H1 (cell line): ENCODE measurements around the gene ANKS1A. TPM values are rescaled to one million over a fixed set of nuclear protein-coding genes. Genes with fewer than 3 reads are reported as not detected.

Experiments
- polyA plus RNA-seq, 7 experiments: library from polyadenylated mRNA; depleted of rRNA in 3 of 7; stranded (reverse) in 5 of 7; unstranded in 2 of 7; fragments of >200 nt in 5 of 7; fragments of 200-250 nt in 2 of 7; gene quantifications; 1 replicate in 5 of 7; 2 replicates in 1 of 7; 4 replicates in 1 of 7; pipeline versions ENCODE4 v1.2.1 to v1.2.3, GENCODE V29; 2011 to 2013; ENCODE audit warnings: missing spikeins in 2 of 7, mixed read lengths in 2 of 7
- total RNA-seq: library from RNA; stranded (reverse); fragmentation: NEBNext Ultra II Directional; extraction: Animal tissue kit (Norgen Biotek cat#: 25700); gene quantifications from 2 replicates; pipeline ENCODE4 v1.2.1, GENCODE V29; 2021
- TF ChIP-seq, protein P1 (sequence below): IDR thresholded peaks from 2 replicates; pipeline ENCODE4 v1.6.1; 2012; ENCODE audit warnings: low read length, inconsistent platforms
- TF ChIP-seq, protein P2 (sequence below): fragments of 300-600 bp; sonication (generic); IDR thresholded peaks from 2 replicates; pipeline ENCODE4 v1.7.1; 2012; ENCODE audit warnings: low read length, moderate library complexity, mild to moderate bottlenecking, inconsistent platforms; ENCODE audit not compliant: insufficient replicate concordance
- TF ChIP-seq, protein P3 (sequence below), 3 experiments: IDR thresholded peaks; 1 replicate in 2 of 3; 2 replicates in 1 of 3; pipeline versions ENCODE4 v1.5.1 to v1.6.1; 2011; ENCODE audit warnings: low read length in 3 of 3, mild to moderate bottlenecking in 3 of 3, inconsistent platforms in 2 of 3, low read depth in 1 of 3, moderate library complexity in 1 of 3; ENCODE audit not compliant: insufficient read depth in 1 of 3; ENCODE audit errors: control extremely low read depth in 1 of 3

The ANKS1A gene
- total and polyA plus RNA-seq, 2 of the 8 experiments (the other 6 are each of a cell fraction or from before 2014, with no cell fraction given) = 9.8 to 30.9 TPM

DNA sequence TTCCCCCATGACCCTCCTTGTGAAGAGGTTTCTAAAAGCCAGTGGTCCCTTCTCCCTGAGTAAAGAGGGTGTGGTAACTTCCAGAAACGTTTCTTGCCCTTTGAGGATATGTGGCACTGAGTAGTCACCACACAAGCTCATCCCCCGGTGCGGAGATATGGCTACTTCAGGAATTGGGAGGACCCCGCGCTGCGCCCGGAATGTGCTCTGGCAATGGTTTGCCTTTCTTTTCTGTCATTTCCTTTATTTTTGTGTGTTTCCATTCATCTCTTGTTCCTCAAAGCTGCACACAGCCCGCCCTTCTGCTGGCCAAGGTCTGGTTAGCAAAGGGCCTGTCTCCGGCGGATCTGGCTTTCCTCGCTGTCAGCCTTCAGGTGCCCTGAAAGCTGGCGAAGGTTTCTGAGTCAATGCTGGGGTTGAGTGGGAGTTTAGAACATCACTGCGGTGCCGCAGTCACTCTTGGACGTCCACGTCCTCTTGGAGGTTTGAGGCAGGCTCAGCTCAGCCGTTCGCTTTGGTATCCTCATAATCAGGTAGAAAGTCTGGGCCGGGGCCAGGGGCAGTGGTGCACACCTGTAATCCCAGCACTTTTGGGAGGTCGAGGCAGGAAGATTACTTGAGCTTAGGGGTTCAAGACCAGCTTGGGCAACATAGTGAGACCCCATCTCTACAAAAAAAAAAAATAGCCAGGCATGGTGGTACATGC, 184.9 kb downstream of the ANKS1A start (continued):
- TF ChIP-seq, protein P1, sequence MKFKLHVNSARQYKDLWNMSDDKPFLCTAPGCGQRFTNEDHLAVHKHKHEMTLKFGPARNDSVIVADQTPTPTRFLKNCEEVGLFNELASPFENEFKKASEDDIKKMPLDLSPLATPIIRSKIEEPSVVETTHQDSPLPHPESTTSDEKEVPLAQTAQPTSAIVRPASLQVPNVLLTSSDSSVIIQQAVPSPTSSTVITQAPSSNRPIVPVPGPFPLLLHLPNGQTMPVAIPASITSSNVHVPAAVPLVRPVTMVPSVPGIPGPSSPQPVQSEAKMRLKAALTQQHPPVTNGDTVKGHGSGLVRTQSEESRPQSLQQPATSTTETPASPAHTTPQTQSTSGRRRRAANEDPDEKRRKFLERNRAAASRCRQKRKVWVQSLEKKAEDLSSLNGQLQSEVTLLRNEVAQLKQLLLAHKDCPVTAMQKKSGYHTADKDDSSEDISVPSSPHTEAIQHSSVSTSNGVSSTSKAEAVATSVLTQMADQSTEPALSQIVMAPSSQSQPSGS = no peak
- TF ChIP-seq, protein P2, sequence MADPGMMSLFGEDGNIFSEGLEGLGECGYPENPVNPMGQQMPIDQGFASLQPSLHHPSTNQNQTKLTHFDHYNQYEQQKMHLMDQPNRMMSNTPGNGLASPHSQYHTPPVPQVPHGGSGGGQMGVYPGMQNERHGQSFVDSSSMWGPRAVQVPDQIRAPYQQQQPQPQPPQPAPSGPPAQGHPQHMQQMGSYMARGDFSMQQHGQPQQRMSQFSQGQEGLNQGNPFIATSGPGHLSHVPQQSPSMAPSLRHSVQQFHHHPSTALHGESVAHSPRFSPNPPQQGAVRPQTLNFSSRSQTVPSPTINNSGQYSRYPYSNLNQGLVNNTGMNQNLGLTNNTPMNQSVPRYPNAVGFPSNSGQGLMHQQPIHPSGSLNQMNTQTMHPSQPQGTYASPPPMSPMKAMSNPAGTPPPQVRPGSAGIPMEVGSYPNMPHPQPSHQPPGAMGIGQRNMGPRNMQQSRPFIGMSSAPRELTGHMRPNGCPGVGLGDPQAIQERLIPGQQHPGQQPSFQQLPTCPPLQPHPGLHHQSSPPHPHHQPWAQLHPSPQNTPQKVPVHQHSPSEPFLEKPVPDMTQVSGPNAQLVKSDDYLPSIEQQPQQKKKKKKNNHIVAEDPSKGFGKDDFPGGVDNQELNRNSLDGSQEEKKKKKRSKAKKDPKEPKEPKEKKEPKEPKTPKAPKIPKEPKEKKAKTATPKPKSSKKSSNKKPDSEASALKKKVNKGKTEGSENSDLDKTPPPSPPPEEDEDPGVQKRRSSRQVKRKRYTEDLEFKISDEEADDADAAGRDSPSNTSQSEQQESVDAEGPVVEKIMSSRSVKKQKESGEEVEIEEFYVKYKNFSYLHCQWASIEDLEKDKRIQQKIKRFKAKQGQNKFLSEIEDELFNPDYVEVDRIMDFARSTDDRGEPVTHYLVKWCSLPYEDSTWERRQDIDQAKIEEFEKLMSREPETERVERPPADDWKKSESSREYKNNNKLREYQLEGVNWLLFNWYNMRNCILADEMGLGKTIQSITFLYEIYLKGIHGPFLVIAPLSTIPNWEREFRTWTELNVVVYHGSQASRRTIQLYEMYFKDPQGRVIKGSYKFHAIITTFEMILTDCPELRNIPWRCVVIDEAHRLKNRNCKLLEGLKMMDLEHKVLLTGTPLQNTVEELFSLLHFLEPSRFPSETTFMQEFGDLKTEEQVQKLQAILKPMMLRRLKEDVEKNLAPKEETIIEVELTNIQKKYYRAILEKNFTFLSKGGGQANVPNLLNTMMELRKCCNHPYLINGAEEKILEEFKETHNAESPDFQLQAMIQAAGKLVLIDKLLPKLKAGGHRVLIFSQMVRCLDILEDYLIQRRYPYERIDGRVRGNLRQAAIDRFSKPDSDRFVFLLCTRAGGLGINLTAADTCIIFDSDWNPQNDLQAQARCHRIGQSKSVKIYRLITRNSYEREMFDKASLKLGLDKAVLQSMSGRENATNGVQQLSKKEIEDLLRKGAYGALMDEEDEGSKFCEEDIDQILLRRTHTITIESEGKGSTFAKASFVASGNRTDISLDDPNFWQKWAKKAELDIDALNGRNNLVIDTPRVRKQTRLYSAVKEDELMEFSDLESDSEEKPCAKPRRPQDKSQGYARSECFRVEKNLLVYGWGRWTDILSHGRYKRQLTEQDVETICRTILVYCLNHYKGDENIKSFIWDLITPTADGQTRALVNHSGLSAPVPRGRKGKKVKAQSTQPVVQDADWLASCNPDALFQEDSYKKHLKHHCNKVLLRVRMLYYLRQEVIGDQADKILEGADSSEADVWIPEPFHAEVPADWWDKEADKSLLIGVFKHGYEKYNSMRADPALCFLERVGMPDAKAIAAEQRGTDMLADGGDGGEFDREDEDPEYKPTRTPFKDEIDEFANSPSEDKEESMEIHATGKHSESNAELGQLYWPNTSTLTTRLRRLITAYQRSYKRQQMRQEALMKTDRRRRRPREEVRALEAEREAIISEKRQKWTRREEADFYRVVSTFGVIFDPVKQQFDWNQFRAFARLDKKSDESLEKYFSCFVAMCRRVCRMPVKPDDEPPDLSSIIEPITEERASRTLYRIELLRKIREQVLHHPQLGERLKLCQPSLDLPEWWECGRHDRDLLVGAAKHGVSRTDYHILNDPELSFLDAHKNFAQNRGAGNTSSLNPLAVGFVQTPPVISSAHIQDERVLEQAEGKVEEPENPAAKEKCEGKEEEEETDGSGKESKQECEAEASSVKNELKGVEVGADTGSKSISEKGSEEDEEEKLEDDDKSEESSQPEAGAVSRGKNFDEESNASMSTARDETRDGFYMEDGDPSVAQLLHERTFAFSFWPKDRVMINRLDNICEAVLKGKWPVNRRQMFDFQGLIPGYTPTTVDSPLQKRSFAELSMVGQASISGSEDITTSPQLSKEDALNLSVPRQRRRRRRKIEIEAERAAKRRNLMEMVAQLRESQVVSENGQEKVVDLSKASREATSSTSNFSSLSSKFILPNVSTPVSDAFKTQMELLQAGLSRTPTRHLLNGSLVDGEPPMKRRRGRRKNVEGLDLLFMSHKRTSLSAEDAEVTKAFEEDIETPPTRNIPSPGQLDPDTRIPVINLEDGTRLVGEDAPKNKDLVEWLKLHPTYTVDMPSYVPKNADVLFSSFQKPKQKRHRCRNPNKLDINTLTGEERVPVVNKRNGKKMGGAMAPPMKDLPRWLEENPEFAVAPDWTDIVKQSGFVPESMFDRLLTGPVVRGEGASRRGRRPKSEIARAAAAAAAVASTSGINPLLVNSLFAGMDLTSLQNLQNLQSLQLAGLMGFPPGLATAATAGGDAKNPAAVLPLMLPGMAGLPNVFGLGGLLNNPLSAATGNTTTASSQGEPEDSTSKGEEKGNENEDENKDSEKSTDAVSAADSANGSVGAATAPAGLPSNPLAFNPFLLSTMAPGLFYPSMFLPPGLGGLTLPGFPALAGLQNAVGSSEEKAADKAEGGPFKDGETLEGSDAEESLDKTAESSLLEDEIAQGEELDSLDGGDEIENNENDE = no peak
- TF ChIP-seq, protein P3, sequence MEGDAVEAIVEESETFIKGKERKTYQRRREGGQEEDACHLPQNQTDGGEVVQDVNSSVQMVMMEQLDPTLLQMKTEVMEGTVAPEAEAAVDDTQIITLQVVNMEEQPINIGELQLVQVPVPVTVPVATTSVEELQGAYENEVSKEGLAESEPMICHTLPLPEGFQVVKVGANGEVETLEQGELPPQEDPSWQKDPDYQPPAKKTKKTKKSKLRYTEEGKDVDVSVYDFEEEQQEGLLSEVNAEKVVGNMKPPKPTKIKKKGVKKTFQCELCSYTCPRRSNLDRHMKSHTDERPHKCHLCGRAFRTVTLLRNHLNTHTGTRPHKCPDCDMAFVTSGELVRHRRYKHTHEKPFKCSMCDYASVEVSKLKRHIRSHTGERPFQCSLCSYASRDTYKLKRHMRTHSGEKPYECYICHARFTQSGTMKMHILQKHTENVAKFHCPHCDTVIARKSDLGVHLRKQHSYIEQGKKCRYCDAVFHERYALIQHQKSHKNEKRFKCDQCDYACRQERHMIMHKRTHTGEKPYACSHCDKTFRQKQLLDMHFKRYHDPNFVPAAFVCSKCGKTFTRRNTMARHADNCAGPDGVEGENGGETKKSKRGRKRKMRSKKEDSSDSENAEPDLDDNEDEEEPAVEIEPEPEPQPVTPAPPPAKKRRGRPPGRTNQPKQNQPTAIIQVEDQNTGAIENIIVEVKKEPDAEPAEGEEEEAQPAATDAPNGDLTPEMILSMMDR (IDR thresholded peaks at IDR 0.05; ENCODE audit: control extremely low read depth in 1 of 3, insufficient read depth in 1 of 3, low read depth in 1 of 3, low read length in 3 of 3) = no peak
